GM21528 (cell line): ENCODE data around the gene TNNT2.

Source experiments
- ATAC-seq: cut with Tn5 transposase; IDR thresholded peaks from one replicate; pipeline ENCODE4 v1.9.1; 2021; ENCODE audit warnings: mild to moderate bottlenecking, moderate library complexity; ENCODE audit not compliant: unreplicated experiment, low FRiP score

Gene TNNT2

GRCh38 chr1:201336711-201337450 lies 40.6 kb downstream of the TNNT2 start:
- no peak for ATAC-seq

GRCh38 chr1:201335901-201336300 lies 41.6 kb downstream of the TNNT2 start:
- ATAC-seq = no peak

GRCh38 chr1:201335174-201335870 lies 42.2 kb downstream of the TNNT2 start:
- ATAC-seq = no peak

- ATAC-seq = no peak
Observed at GRCh38 chr1:201334325-201335173, 42.9 kb downstream of the TNNT2 start.

DNA sequence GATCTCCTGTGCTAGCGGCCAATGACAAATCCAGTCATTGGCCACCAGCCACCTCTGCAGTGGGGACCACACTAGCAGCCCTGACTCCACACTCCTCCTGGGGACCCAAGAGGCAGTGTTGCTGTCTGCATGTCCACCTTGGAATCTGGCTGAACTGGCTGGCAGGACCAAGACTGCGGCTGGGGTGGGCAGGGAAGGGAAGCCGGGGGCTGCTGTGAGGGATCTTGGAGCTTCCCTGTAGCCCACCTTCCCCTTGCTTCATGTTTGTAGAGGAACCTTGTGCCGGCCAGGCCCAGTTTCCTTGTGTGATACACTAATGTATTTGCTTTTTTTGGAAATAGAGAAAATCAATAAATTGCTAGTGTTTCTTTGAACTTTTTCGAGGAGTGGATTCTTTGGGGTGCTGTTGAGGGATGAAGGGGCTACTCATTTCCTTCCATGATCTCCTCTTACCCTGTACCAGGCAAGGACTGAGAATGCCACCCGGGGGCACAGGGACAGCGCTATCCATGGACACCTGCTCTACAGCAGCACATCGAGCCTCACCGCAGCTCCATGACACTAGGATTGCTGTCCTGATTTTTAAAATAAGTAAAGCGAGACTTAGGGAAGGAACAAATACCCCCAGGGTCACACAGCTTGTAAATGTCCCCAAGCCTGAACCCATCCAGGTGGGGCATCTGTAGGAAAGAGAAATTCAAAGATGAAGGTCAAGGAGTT lies 44.7 kb downstream of the TNNT2 start:
- ATAC-seq = no peak

DNA sequence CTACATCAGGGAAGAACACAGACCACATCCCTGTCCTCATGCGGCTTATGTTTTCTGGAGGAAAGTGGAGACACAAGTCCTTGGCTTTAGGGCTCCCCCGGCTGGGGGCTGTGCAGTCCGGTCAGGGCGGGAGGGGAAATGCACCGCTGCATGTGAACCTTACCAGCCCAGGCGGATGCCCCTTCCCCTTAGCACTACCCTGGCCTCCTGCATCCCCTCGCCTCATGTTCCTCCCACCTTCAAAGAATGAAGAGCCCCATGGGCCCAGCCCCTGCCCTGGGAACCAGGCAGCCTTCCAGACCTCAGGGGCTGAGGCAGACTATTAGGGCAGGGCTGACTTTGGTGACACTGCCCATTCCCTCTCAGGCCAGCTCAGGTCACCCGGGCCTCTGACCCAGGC lies 45.5 kb downstream of the TNNT2 start:
- no peak for ATAC-seq

GRCh38 chr1:201331166-201331565 lies 46.3 kb downstream of the TNNT2 start:
- ATAC-seq = no peak

DNA sequence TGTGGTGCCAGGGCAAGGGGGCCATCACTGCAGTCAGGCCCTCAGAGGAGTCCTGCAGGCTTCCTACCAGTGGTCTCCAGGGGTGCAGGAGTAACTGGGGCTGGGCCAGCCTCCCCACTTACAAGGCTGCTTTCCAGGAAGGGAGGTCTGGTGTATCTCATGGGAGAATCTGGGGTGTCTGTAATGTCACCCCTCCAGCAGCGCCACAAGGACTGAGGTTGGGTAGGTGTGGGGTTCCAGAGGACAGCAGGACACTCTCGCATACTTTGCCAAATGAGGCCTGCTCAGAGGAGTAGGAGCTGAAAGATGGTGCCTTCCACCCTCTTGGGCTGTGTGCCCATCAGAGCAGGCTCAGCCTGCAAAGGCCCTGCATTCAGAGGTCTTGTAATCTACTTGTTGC lies 46.9 kb downstream of the TNNT2 start:
- no peak for ATAC-seq

GRCh38 chr1:201329801-201330200 lies 47.7 kb downstream of the TNNT2 start:
- ATAC-seq = no peak

GRCh38 chr1:201329286-201329685 lies 48.2 kb downstream of the TNNT2 start:
- no peak for ATAC-seq

GRCh38 chr1:201328576-201328975 lies 48.9 kb downstream of the TNNT2 start:
- ATAC-seq = no peak

GRCh38 chr1:201327687-201328240 lies 49.7 kb downstream of the TNNT2 start:
- ATAC-seq = no peak

- no peak for ATAC-seq
Observed at GRCh38 chr1:201326710-201327109, 50.8 kb downstream of the TNNT2 start.

GRCh38 chr1:201325678-201326060 lies 51.8 kb downstream of the TNNT2 start:
- ATAC-seq = no peak

- ATAC-seq = no peak
Observed at GRCh38 chr1:201324821-201325677, 52.4 kb downstream of the TNNT2 start.

- ATAC-seq = no peak
Observed at GRCh38 chr1:201324306-201324705, 53.2 kb downstream of the TNNT2 start.

DNA sequence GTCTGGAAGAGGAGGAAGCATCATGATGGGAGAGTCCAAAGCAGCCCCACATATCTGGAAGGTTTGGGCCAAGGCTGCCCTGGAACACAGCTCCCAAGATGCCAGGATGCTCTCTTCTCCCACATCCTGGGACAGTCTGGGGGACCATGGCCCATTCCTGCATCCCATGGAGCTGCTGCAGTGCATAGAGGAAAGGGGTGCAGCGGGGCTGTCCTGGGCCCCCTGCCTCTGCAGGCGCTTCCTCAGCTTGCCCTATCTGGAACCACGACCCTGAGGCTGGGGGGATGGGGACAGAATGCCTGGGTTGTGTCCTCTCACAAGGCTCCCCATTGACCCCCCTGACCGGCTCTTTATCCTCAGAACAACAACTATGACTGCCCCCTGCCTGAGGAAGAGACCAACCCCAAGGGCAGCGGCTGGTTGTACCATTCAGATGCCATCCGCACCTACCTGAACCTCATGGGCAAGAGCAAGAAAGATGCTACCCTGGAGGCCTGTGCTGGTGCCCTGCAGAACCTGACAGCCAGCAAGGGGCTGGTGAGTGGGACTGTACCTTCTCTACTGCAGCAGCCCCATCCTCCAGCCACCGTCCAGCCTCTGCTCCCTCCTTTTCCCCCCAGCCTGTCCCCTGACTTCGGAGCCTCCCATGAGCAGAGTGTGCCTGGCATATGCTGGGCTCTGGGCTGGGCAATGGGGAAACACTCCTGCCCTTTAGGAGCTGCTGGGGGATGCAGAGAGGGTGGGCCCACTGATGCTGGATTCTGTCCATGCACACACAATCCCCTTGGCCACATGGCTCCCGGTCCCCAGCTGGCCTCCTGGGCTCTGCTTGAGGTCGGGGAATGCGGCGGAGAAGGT lies 54.6 kb downstream of the TNNT2 start:
- ATAC-seq = no peak

GRCh38 chr1:201321826-201322390 lies 55.6 kb downstream of the TNNT2 start:
- no peak for ATAC-seq
